Lower leg skin (tissue), 3 donors: ENCODE results near the gene NTMT1.

ENCODE experiments used
- POLR2A ChIP-seq, 2 donors: fragments of 450-650 bp; IDR thresholded peaks; one replicate each; pipeline ENCODE4 v1.6.1; 2016 to 2017; ENCODE audit warnings: antibody characterized with exemption in 2 of 2, mild to moderate bottlenecking in 1 of 2, moderate library complexity in 1 of 2
- TF ChIP-seq, protein P1 (sequence below), 3 donors: fragments of 450-650 bp; IDR thresholded peaks; one replicate each; pipeline ENCODE4 v1.5.1; 2016; ENCODE audit warnings: antibody characterized with exemption in 3 of 3, mild to moderate bottlenecking in 3 of 3, moderate library complexity in 2 of 3

DNA sequence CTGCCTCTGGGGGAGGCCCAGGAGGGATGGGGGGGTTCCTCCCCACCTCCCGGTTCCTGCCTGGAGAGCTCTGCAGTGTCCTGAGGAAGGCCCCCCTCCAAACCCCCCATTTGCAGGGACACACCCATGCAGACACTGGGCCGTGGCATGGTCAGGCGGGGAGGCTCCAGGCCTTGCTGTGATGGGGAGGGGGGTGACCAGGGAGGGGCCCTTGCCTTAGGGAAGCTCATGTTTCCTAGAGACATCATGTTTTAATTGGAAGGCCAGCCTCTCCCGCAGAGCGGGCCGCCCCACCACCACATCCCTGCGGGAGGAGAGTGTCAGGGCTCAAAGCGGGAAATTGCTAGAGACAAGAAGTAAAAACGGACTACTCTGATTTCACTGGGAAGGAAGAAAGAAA is 51.5 kb downstream of the NTMT1 start:
- TF ChIP-seq POLR2A (IDR thresholded peaks at IDR 0.05), result no peak
- TF ChIP-seq, protein P1, sequence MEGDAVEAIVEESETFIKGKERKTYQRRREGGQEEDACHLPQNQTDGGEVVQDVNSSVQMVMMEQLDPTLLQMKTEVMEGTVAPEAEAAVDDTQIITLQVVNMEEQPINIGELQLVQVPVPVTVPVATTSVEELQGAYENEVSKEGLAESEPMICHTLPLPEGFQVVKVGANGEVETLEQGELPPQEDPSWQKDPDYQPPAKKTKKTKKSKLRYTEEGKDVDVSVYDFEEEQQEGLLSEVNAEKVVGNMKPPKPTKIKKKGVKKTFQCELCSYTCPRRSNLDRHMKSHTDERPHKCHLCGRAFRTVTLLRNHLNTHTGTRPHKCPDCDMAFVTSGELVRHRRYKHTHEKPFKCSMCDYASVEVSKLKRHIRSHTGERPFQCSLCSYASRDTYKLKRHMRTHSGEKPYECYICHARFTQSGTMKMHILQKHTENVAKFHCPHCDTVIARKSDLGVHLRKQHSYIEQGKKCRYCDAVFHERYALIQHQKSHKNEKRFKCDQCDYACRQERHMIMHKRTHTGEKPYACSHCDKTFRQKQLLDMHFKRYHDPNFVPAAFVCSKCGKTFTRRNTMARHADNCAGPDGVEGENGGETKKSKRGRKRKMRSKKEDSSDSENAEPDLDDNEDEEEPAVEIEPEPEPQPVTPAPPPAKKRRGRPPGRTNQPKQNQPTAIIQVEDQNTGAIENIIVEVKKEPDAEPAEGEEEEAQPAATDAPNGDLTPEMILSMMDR (IDR thresholded peaks at IDR 0.05), result no peak
